Right lobe of liver (tissue), 6 donors: ENCODE data around the gene CLIP4. TPM values are rescaled to one million over a fixed set of nuclear protein-coding genes. Genes with fewer than 3 reads are reported as not detected.

Source experiments
- ATAC-seq, 4 donors: fragments of 200-7000 bp; cut with Tn5 transposase; one replicate each; pipeline ENCODE4 v1.9.1; 2020; ENCODE audit warnings: mild to moderate bottlenecking in 4 of 4, moderate library complexity in 4 of 4
- DNase-seq, 3 donors: peaks; one replicate each; pipeline ENCODE4 v3.0.0-alpha.2; 2020
- H3K27ac ChIP-seq, 3 donors: fragments of 200-600 bp; one replicate each; pipeline ENCODE4 v1.8.0; 2022
- H3K27me3 ChIP-seq, 2 donors: fragments of 200-600 bp; one replicate each; pipeline ENCODE4 v1.8.0; 2022
- H3K36me3 ChIP-seq, 4 donors: fragments of 200-600 bp; sonication (generic) in 1 of 4; one replicate each; pipeline versions ENCODE4 v1.5.1 to v1.8.0; 2017 to 2022; ENCODE audit warnings: control low read depth in 1 of 4
- H3K4me1 ChIP-seq, 4 donors: fragments of 200-600 bp; sonication (generic) in 1 of 4; one replicate each; pipeline versions ENCODE4 v1.5.1 to v1.8.0; 2017 to 2022; ENCODE audit warnings: control low read depth in 1 of 4
- H3K4me3 ChIP-seq, 3 donors: fragments of 200-600 bp; one replicate each; pipeline ENCODE4 v1.8.0; 2022
- H3K9me3 ChIP-seq, 4 donors: fragments of 200-600 bp; sonication (generic) in 1 of 4; one replicate each; pipeline versions ENCODE4 v1.5.1 to v1.8.0; 2017 to 2022; ENCODE audit warnings: control low read depth in 1 of 4
- POLR2A ChIP-seq: fragments of 450-650 bp; IDR thresholded peaks from one replicate; pipeline ENCODE4 v1.6.1; 2017; ENCODE audit warnings: antibody characterized with exemption, mild to moderate bottlenecking
- WGBS: methylation state at CpG from one replicate; pipeline ENCODE4 v1.1.6; 2018; ENCODE audit warnings: low coverage, low lambda C conversion rate; ENCODE audit not compliant: insufficient coverage; ENCODE audit errors: missing lambda C conversion rate; 5-methylcytosine and 5-hydroxymethylcytosine counted together
- intact Hi-C, 2 donors: fragments of 100-400 bp; cut with DNase I; formaldehyde crosslinking; loops; one replicate each; pipeline versions ENCODE4 v1.11.2 to v1.14.1; 2022
- total RNA-seq, 6 experiments: library from RNA; depleted of rRNA in 2 of 6; stranded (reverse); fragments of >200 nt in 2 of 6; fragmentation: NEBNext Ultra II Directional in 3 of 6; extraction: Animal tissue kit (Norgen Biotek cat#: 25700) in 3 of 6; gene quantifications; one replicate each; pipeline versions ENCODE4 v1.1.0 to v1.2.4, GENCODE V29; 2016 to 2023
- TF ChIP-seq, protein P1 (sequence below), 4 donors: fragments of 200-600 bp in 3 of 4; fragments of 450-650 bp in 1 of 4; IDR thresholded peaks; one replicate each; pipeline versions ENCODE4 v1.5.1 to v1.8.0; 2016 to 2022; ENCODE audit warnings: antibody characterized with exemption in 4 of 4, mild to moderate bottlenecking in 2 of 4
- donor health status: DM: no; HTN: yes; CAD: no.
- donor health status: DM: no; HTN: no; CAD: no.
- donor health status: DM: no; HTN: no; CAD: no.
- donor health status: DM: no; HTN: yes; CAD: no.
- donor health status: DM: no; HTN: yes; CAD: no.

Gene CLIP4
- total RNA-seq, 6 experiments from 2014 or later = 2.7 to 7.3 (median 5.3) TPM

DNA sequence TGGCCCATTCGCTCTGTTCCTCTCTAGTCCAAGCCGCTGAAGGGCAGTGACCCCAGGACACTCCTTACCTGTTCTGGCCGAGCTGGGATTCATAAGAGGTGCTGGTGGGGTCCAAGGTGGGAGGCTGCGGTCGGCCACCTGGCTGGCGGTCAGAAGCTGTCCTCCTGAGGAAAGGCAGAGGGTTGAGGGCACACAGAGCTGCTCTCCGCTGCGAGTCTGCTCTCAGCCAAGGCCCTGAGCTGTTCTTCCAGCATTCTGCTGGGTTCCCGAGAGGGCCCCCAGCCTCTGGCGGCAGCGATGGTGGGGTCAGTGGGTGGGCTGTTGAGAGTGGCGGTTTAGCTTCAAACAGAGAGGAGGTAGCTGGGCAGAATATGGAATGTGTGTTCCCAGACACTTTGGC lies 44.7 kb upstream of the CLIP4 start:
- no peak overlapping the region for H3K4me3 ChIP-seq
- no peak for TF ChIP-seq POLR2A
- TF ChIP-seq, protein P1, sequence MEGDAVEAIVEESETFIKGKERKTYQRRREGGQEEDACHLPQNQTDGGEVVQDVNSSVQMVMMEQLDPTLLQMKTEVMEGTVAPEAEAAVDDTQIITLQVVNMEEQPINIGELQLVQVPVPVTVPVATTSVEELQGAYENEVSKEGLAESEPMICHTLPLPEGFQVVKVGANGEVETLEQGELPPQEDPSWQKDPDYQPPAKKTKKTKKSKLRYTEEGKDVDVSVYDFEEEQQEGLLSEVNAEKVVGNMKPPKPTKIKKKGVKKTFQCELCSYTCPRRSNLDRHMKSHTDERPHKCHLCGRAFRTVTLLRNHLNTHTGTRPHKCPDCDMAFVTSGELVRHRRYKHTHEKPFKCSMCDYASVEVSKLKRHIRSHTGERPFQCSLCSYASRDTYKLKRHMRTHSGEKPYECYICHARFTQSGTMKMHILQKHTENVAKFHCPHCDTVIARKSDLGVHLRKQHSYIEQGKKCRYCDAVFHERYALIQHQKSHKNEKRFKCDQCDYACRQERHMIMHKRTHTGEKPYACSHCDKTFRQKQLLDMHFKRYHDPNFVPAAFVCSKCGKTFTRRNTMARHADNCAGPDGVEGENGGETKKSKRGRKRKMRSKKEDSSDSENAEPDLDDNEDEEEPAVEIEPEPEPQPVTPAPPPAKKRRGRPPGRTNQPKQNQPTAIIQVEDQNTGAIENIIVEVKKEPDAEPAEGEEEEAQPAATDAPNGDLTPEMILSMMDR (IDR thresholded peaks at IDR 0.05) = no peak
- no peaks in the 10 kb centered on the region for H3K27me3 ChIP-seq
- 60% methylated on average over 1 of the region's 12 CpGs for WGBS
- DNase-seq = no peak
- no peak overlapping the region for H3K27ac ChIP-seq
- H3K4me1 ChIP-seq = no peaks in the 10 kb centered on the region
- no peak for ATAC-seq
- intact Hi-C loops = no loop called here
- no peaks in the 10 kb centered on the region for H3K36me3 ChIP-seq
- H3K9me3 ChIP-seq = no peaks in the 10 kb centered on the region

DNA sequence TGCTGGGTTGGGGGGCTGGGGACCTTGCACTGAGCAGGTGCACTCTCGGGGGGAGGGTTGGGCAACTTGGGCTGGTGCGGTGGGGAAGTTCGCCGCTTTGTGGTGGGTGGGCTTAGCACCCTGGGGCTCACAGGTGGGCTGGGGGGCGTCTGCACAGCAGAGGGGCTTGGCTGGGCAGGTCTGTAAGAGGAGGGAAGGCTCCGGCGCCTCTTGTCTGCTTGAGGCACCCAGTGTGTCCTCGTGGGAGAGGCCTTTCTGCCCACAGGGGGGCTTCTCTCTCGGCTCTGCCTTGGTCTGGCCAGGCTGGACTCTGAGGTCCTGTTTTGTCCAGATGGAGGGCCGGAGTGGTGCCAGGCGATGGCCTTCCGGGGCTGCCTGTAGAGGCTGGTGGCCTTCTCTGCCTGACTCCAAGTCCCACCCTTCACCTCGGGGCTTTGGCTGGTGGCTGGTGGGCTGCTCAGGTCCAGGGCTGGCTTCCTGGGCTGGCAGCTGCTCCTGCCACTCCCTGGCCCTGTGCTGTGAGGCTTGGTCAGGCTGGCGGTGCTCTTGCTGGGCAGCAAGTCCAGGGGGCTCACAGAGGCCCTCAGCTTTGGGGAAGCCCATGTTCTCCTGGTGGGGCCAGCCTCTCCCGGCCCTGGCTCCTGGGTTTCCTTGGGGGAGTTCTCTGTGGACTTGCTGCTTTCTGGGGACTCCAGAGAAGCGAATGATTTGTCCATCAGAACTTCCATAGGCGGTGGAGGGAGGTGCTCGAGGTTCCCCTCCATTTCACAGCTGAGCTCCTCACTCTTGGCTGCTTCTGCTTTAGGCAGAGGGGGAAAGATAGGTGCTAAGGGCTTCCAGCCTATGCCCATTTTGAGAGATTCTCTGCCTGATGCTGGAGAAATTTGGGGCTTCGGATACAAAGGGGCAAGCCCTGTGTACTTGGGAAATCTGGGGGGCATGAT lies 43.9 kb upstream of the CLIP4 start:
- 65% methylated on average over 2 of the region's 19 CpGs for WGBS
- DNase-seq = no peak
- no peak overlapping the region for H3K27ac ChIP-seq
- intact Hi-C loops = no loop called here
- no peaks in the 10 kb centered on the region for H3K36me3 ChIP-seq
- no peaks in the 10 kb centered on the region for H3K4me1 ChIP-seq
- no peak overlapping the region for H3K4me3 ChIP-seq
- TF ChIP-seq, protein P1 (IDR thresholded peaks at IDR 0.05) = no peak
- no peak for TF ChIP-seq POLR2A
- peak in 1 of 4 donors; percentile 19 for ATAC-seq
- H3K9me3 ChIP-seq = no peaks in the 10 kb centered on the region
- H3K27me3 ChIP-seq = no peaks in the 10 kb centered on the region

DNA sequence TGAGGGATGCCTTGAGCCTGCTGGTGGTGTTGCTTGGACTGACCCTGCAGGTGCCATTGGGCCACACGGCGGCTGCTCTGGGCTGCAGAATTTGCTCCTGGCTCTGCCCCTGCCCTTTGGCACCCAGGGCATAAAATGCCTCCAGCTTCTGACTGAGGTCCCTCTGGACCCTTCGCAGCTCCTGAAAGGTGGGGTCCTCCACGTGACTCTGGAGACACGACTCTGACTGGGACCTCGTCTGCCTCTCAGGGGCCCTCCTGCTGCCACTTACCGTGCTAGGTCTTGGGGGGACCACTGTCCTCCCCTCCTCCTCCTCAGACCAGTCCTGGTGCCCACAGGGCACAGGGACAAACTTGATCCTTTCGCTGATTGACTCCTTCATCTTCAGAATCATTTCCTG lies 43.0 kb upstream of the CLIP4 start:
- intact Hi-C loops = no loop called here
- no peak for TF ChIP-seq POLR2A
- TF ChIP-seq, protein P1 (IDR thresholded peaks at IDR 0.05) = no peak
- H3K27ac ChIP-seq = no peak overlapping the region
- H3K9me3 ChIP-seq = no peaks in the 10 kb centered on the region
- H3K36me3 ChIP-seq = no peaks in the 10 kb centered on the region
- no CpG with 5 or more reads among the region's 8 CpGs for WGBS
- no peaks in the 10 kb centered on the region for H3K27me3 ChIP-seq
- ATAC-seq = no peak
- no peaks in the 10 kb centered on the region for H3K4me1 ChIP-seq
- no peak overlapping the region for H3K4me3 ChIP-seq
- no peak for DNase-seq

DNA sequence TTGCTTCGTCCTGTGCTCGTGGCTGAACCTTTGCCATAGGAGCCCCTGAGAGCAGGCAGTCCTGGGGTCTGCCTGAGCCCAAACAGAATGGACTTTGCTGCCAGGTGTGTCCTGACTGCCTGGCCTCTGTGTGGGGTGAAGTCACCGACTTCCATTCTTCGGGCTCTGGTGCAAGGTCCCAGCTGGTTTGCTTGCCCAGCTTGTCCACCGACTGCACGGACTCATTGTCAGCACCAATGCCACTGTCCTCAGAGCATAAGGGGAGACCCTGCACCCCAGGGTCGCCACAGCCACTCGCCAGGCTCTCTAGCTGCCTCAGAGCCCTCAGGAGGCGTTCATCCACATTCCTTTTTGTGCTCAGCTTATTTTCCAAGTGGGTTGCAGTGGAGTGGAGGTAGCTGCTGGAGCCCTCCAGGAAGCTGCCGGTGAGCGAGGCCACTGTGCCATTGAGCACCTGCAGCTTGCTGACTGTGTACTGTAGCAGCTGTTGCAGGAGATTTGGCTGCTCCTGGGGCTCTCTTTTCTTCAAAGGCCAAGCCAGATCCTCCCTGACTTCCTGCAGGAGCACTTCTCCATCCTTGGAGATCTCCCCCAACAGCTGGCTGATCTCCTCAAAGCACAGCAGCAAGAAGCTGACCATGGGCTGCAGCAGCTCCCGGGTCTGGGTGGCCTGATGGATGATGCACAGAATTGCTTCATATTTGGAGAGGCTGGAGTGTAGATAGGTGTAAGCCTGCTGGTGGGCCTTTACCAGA lies 42.1 kb upstream of the CLIP4 start:
- H3K4me1 ChIP-seq = no peaks in the 10 kb centered on the region
- TF ChIP-seq, protein P1 (IDR thresholded peaks at IDR 0.05) = no peak
- TF ChIP-seq POLR2A = no peak
- intact Hi-C loops = no loop called here
- DNase-seq = no peak
- no peaks in the 10 kb centered on the region for H3K36me3 ChIP-seq
- H3K9me3 ChIP-seq = no peaks in the 10 kb centered on the region
- no peaks in the 10 kb centered on the region for H3K27me3 ChIP-seq
- H3K4me3 ChIP-seq = no peak overlapping the region
- no peak overlapping the region for H3K27ac ChIP-seq
- 69% methylated on average over 2 of the region's 12 CpGs for WGBS
- no peak for ATAC-seq
